H9 (cell line): ENCODE results near the gene ITGB7. TPM values are rescaled to one million over a fixed set of nuclear protein-coding genes. Genes with fewer than 3 reads are reported as not detected.

ENCODE experiments used
- DNase-seq: peaks from one replicate; pipeline ENCODE4 v3.0.0-alpha.2; 2017
- H2AFZ ChIP-seq: one replicate; pipeline ENCODE4 v1.6.1; 2013; ENCODE audit warnings: mild to moderate bottlenecking, low read length, control low read depth, moderate library complexity
- H2AK5ac ChIP-seq: 2 replicates; pipeline ENCODE4 v1.6.1; 2013; ENCODE audit warnings: low read length, control low read depth, mixed read lengths; ENCODE audit not compliant: insufficient read length
- H2BK120ac ChIP-seq: one replicate; pipeline ENCODE4 v1.6.1; 2013; ENCODE audit warnings: low read depth, mild to moderate bottlenecking, low read length, control low read depth, inconsistent platforms; ENCODE audit not compliant: poor library complexity, severe bottlenecking
- H2BK12ac ChIP-seq: 2 replicates; pipeline ENCODE4 v1.6.1; 2013; ENCODE audit warnings: low read length, control low read depth, mixed read lengths, low read depth; ENCODE audit not compliant: insufficient read length
- H2BK15ac ChIP-seq: 2 replicates; pipeline ENCODE4 v1.6.1; 2013; ENCODE audit warnings: low read depth, low read length, control low read depth
- H2BK20ac ChIP-seq: one replicate; pipeline ENCODE4 v1.6.1; 2013; ENCODE audit warnings: low read depth, mild to moderate bottlenecking, low read length, control low read depth, inconsistent platforms; ENCODE audit not compliant: poor library complexity, severe bottlenecking
- H2BK5ac ChIP-seq: 2 replicates; pipeline ENCODE4 v1.6.1; 2013; ENCODE audit warnings: low read length, control low read depth, mixed read lengths; ENCODE audit not compliant: insufficient read length
- H3K14ac ChIP-seq: 2 replicates; pipeline ENCODE4 v1.6.1; 2013; ENCODE audit warnings: low read length, control low read depth; ENCODE audit not compliant: insufficient read depth
- H3K18ac ChIP-seq: 2 replicates; pipeline ENCODE4 v1.6.1; 2013; ENCODE audit warnings: low read depth, mild to moderate bottlenecking, mixed read lengths, low read length, control low read depth; ENCODE audit not compliant: insufficient read length
- H3K23ac ChIP-seq: 2 replicates; pipeline ENCODE4 v1.6.1; 2013; ENCODE audit warnings: low read length, control low read depth, mixed read lengths, low read depth; ENCODE audit not compliant: insufficient read length
- H3K23me2 ChIP-seq: 2 replicates; pipeline ENCODE4 v1.6.1; 2013; ENCODE audit warnings: low read depth, mild to moderate bottlenecking, mixed read lengths, low read length, control low read depth; ENCODE audit not compliant: insufficient read length, poor library complexity, severe bottlenecking
- H3K27ac ChIP-seq: 2 replicates; pipeline ENCODE4 v1.5.1; 2013; ENCODE audit warnings: low read length, control low read depth, mixed read lengths, low read depth; ENCODE audit not compliant: insufficient read length
- H3K27me3 ChIP-seq: 2 replicates; pipeline ENCODE4 v1.6.1; 2013; ENCODE audit warnings: low read length, control low read depth, inconsistent platforms; ENCODE audit not compliant: insufficient read depth
- H3K4ac ChIP-seq: 2 replicates; pipeline ENCODE4 v1.6.1; 2013; ENCODE audit warnings: low read depth, mild to moderate bottlenecking, control low read depth, inconsistent platforms, low read length, moderate library complexity
- H3K4me1 ChIP-seq: 2 replicates; pipeline ENCODE4 v1.6.1; 2013; ENCODE audit warnings: low read length, control low read depth, inconsistent platforms; ENCODE audit not compliant: insufficient read depth
- H3K4me2 ChIP-seq: 2 replicates; pipeline ENCODE4 v1.6.1; 2013; ENCODE audit warnings: low read length, control low read depth, mixed read lengths; ENCODE audit not compliant: insufficient read length, insufficient read depth
- H3K56ac ChIP-seq: 2 replicates; pipeline ENCODE4 v1.6.1; 2013; ENCODE audit warnings: low read depth, mild to moderate bottlenecking, mixed read lengths, low read length, control low read depth; ENCODE audit not compliant: insufficient read length
- H3K79me1 ChIP-seq: 2 replicates; pipeline ENCODE4 v1.6.1; 2013; ENCODE audit warnings: low read depth, mild to moderate bottlenecking, moderate library complexity, low read length, control low read depth, inconsistent platforms; ENCODE audit not compliant: insufficient read depth, poor library complexity, severe bottlenecking
- H3K79me2 ChIP-seq: 2 replicates; pipeline ENCODE4 v1.6.1; 2013; ENCODE audit warnings: low read length, control low read depth, inconsistent platforms; ENCODE audit not compliant: insufficient read depth
- H3K9ac ChIP-seq: 2 replicates; pipeline ENCODE4 v1.6.1; 2013; ENCODE audit warnings: low read length, control low read depth, mixed read lengths; ENCODE audit not compliant: insufficient read length; ENCODE audit errors: extremely low read depth
- H3K9me3 ChIP-seq: one replicate; pipeline ENCODE4 v1.6.1; 2013; ENCODE audit warnings: low read depth, low read length, inconsistent platforms; ENCODE audit not compliant: control insufficient read depth
- H3T11ph ChIP-seq: one replicate; pipeline ENCODE4 v1.6.1; 2013; ENCODE audit warnings: mild to moderate bottlenecking, low read length, control low read depth, inconsistent platforms
- H4K20me1 ChIP-seq: one replicate; pipeline ENCODE4 v1.6.1; 2013; ENCODE audit not compliant: control insufficient read depth, insufficient read length, insufficient read depth
- H4K5ac ChIP-seq: 2 replicates; pipeline ENCODE4 v1.6.1; 2013; ENCODE audit warnings: low read depth, mild to moderate bottlenecking, mixed read lengths, low read length, control low read depth; ENCODE audit not compliant: insufficient read length
- H4K8ac ChIP-seq: replicated peaks from 2 replicates; pipeline ENCODE4 v1.6.1; 2013; ENCODE audit warnings: low read length, control low read depth, mixed read lengths, low read depth; ENCODE audit not compliant: insufficient read length
- H4K91ac ChIP-seq: 2 replicates; pipeline ENCODE4 v1.6.1; 2013; ENCODE audit warnings: low read depth, mild to moderate bottlenecking, moderate library complexity, mixed read lengths, low read length, control low read depth; ENCODE audit not compliant: insufficient read length
- H3K27ac Mint-ChIP-seq, 3 experiments: 2 replicates in 2 of 3; 3 replicates in 1 of 3; pipeline ENCODE4 v1.8.0; 2020 to 2021; ENCODE audit warnings: mixed read lengths in 3 of 3, mild to moderate bottlenecking in 1 of 3, moderate library complexity in 1 of 3
- H3K27me3 Mint-ChIP-seq: 2 replicates; pipeline ENCODE4 v1.8.0; 2021; ENCODE audit warnings: low read depth, mild to moderate bottlenecking, moderate library complexity, mixed read lengths
- H3K36me3 Mint-ChIP-seq, 3 experiments: 2 replicates in 2 of 3; 3 replicates in 1 of 3; pipeline ENCODE4 v1.8.0; 2020 to 2021; ENCODE audit warnings: low read depth in 3 of 3, mixed read lengths in 3 of 3; ENCODE audit not compliant: insufficient read depth in 1 of 3
- H3K4me1 Mint-ChIP-seq, 2 experiments: 2 replicates each; pipeline ENCODE4 v1.8.0; 2020; ENCODE audit warnings: mixed read lengths in 2 of 2
- H3K4me3 Mint-ChIP-seq, 2 experiments: 2 replicates in 1 of 2; 3 replicates in 1 of 2; pipeline ENCODE4 v1.8.0; 2020 to 2021; ENCODE audit warnings: mild to moderate bottlenecking in 2 of 2, mixed read lengths in 2 of 2, moderate library complexity in 1 of 2
- H3K9me3 Mint-ChIP-seq, 2 experiments: 2 replicates in 1 of 2; 3 replicates in 1 of 2; pipeline ENCODE4 v1.8.0; 2020; ENCODE audit warnings: mild to moderate bottlenecking in 2 of 2, mixed read lengths in 2 of 2, moderate library complexity in 1 of 2
- CTCF ChIP-seq: fragments of 200-600 bp; sonication (generic); conservative IDR thresholded peaks from 3 replicates; pipeline ENCODE4 v1.8.0; 2021; ENCODE audit warnings: antibody characterized with exemption, mild to moderate bottlenecking
- WGBS: extraction: QIAGEN DNeasy Blood & Tissue Kit; methylation state at CpG from one replicate; pipeline ENCODE4 v1.1.7; 2013; ENCODE audit warnings: missing lambda C conversion rate, low lambda C conversion rate, mixed read lengths; ENCODE audit not compliant: insufficient read length; ENCODE audit errors: extremely low coverage; 5-methylcytosine and 5-hydroxymethylcytosine counted together
- total RNA-seq: library from RNA; stranded (reverse); gene quantifications from 2 replicates; pipeline ENCODE4 v1.2.1, GENCODE V29; 2021

ITGB7 gene
- total RNA-seq, 1 experiment from 2014 or later, result 0.39 TPM

DNA sequence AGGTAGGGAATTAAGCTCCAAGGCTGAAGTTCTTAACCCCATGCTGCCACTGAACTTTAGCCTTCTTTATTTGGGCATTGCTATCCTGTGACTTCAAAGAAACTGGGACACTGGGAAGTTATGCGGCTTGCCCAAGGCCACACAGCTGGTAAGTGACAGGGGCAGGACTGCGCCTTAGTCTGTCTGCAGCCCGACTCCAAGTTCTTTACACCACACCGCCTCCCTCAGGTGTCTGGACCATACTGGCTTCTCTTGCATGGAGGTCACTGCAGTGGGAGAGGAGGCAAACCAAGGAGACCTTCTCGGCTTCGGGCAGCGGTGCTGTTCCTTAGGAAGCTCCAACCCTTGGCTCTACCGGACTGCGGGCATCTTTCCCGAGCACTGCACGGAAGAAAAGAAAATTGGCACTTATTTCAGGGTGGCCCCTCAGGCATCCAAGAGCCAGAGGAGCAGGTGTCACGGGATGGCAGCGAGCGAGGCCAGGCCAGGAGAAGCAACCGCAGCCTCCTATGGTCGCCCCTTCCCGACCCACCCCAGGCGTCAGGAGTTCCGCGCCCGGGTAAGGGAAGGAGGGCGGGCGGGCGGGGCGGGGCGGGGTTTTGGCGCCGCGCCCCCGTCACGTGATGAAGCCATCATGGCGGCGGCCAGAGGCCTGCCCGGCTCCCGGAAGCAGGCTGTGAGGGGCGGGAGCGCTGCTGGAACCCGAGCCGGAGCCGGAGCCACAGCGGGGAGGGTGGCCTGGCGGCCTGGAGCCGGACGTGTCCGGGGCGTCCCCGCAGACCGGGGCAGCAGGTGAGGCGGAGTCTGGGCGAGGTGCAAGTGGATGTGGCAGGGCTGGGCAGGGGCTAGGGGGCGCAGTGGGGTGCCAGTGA, 44.7 kb upstream of the ITGB7 start:
- H3K79me1 ChIP-seq, result peaks cover 4% of the 10 kb centered on the region
- peak overlapping the region; percentile 95 for H3K18ac ChIP-seq
- H3K27me3 Mint-ChIP-seq, result no peaks in the 10 kb centered on the region; the same call in 1 of the 2 replicates
- H3K56ac ChIP-seq, result no peak overlapping the region
- no peak overlapping the region for H2BK120ac ChIP-seq
- peak overlapping the region; percentile 84 for H3K9ac ChIP-seq
- no peak overlapping the region for H2BK5ac ChIP-seq
- no CpG with 5 or more reads among the region's 51 CpGs for WGBS
- H2AK5ac ChIP-seq, result no peak overlapping the region
- no peaks in the 10 kb centered on the region; a peak in 1 of 5 replicates for H3K9me3 Mint-ChIP-seq
- no peak overlapping the region for H2BK15ac ChIP-seq
- TF ChIP-seq CTCF, result peak; percentile 55; the same call in 2 of the 3 replicates
- no peaks in the 10 kb centered on the region for H3K9me3 ChIP-seq
- H3K4ac ChIP-seq, result no peak overlapping the region
- H3K23me2 ChIP-seq, result peaks cover 14% of the 10 kb centered on the region
- peak overlapping the region; percentile 96 for H3K4me2 ChIP-seq
- H4K20me1 ChIP-seq, result no peaks in the 10 kb centered on the region
- DNase-seq, result peak; percentile 95
- H3K36me3 Mint-ChIP-seq, result peaks cover 3 to 6% (median 5%) of the 10 kb centered on the region in 3 experiments; a peak in 4 of 7 replicates
- H3K4me1 ChIP-seq, result peaks cover 3% of the 10 kb centered on the region; the same call in 1 of the 2 replicates
- H4K8ac ChIP-seq, result peak overlapping the region; percentile 94
- H3K27me3 ChIP-seq, result no peaks in the 10 kb centered on the region
- peaks cover 21 to 22% of the 10 kb centered on the region in 2 experiments for H3K4me1 Mint-ChIP-seq
- no peak overlapping the region for H4K91ac ChIP-seq
- peak overlapping the region; percentile 94 to 98 (median 98) for H3K27ac Mint-ChIP-seq
- peak overlapping the region; percentile 92 for H3K14ac ChIP-seq
- H3K79me2 ChIP-seq, result peaks cover 3% of the 10 kb centered on the region; the same call in 1 of the 2 replicates
- H3T11ph ChIP-seq, result no peak overlapping the region
- H2BK20ac ChIP-seq, result no peak overlapping the region
- H2AFZ ChIP-seq, result peak overlapping the region; percentile 69
- H4K5ac ChIP-seq, result no peak overlapping the region
- peak overlapping the region; percentile 94 to 98 for H3K4me3 Mint-ChIP-seq
- no peak overlapping the region for H2BK12ac ChIP-seq
- H3K23ac ChIP-seq, result no peak overlapping the region
- H3K27ac ChIP-seq, result no peak overlapping the region
